Measurements from ENCODE around the gene ZBTB16. TPM values are rescaled to one million over a fixed set of nuclear protein-coding genes. Genes with fewer than 3 reads are reported as not detected.
A peak's percentile ranks its signal among the peaks of the same experiment; 100 is the strongest.
"Not testable (repeated sequence)": the region's sequence is repeated elsewhere in the genome, so short reads cannot be mapped to it uniquely, and the experiment has no call there.

Gene ZBTB16
- total RNA-seq, 4 donors from 2014 or later = 25.5 to 302 (median 151) TPM

DNA sequence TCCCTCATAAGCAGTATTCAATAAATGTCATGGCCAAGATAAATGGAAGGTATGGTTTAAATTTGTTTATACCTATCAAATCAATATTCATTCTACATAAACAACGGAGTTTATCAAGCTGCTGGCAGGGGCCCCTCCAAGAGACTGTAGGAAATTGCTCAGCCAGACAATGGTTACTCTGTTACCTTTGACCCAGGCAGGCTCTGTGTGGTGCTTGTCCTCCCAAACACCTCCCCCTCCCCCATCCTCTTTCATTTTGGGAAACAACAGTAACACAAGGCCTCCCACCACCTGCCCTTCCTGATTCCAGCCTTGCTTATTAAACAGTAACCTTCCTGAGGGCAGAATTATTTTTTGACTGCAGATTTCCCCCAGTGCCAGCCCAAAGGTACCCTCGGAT, 10.5 kb upstream of the ZBTB16 start:
- Histone ChIP-seq H3K27ac (no peak overlapping the region), H3K4me1 (no peaks in the 10 kb centered on the region), H3K9me3 (no peaks in the 10 kb centered on the region), H3K4me3 (no peak overlapping the region), H3K27me3 (no peaks in the 10 kb centered on the region), H3K36me3 (no peaks in the 10 kb centered on the region)
- no peak for DNase-seq
- intact Hi-C loops (cut with DNase I; ENCODE audit: low total_unique reads) = loop anchor here (10.0 kb wide), 1 partner anchor 126 kb away; no protein-coding TSS in a partner anchor
- no peak for TF ChIP-seq POLR2A (IDR thresholded peaks at IDR 0.05)
- TF ChIP-seq, protein P1, sequence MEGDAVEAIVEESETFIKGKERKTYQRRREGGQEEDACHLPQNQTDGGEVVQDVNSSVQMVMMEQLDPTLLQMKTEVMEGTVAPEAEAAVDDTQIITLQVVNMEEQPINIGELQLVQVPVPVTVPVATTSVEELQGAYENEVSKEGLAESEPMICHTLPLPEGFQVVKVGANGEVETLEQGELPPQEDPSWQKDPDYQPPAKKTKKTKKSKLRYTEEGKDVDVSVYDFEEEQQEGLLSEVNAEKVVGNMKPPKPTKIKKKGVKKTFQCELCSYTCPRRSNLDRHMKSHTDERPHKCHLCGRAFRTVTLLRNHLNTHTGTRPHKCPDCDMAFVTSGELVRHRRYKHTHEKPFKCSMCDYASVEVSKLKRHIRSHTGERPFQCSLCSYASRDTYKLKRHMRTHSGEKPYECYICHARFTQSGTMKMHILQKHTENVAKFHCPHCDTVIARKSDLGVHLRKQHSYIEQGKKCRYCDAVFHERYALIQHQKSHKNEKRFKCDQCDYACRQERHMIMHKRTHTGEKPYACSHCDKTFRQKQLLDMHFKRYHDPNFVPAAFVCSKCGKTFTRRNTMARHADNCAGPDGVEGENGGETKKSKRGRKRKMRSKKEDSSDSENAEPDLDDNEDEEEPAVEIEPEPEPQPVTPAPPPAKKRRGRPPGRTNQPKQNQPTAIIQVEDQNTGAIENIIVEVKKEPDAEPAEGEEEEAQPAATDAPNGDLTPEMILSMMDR (IDR thresholded peaks at IDR 0.05) = no peak

DNA sequence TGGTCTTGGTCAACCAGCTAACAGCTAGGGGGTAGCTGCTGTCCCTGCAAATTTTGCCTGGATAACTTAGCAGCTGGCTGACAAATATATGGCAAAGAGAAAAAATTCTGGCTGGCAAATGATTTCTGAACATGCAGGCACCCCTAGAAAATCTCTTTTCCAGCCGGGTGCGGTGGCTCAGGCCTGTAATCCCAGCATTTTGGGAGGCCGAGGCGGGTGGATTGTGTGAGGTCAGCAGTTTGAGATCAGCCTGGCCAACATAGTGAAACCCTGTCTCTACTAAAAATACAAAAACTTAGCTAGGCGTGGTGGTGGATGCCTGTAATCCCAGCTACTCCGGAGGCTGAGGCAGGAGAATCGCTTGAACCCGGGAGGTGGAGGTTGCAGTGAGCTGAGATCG, 9.7 kb upstream of the ZBTB16 start:
- peak overlapping the region; percentile 1 to 39 for H3K27ac ChIP-seq
- not testable (repeated sequence) for DNase-seq, H3K36me3 ChIP-seq, H3K9me3 ChIP-seq, H3K4me3 ChIP-seq, H3K4me1 ChIP-seq, H3K27me3 ChIP-seq
- intact Hi-C loops (cut with DNase I; ENCODE audit: low total_unique reads) = loop anchor here (10.0 kb wide), 1 partner anchor 125 kb away; no protein-coding TSS in a partner anchor

DNA sequence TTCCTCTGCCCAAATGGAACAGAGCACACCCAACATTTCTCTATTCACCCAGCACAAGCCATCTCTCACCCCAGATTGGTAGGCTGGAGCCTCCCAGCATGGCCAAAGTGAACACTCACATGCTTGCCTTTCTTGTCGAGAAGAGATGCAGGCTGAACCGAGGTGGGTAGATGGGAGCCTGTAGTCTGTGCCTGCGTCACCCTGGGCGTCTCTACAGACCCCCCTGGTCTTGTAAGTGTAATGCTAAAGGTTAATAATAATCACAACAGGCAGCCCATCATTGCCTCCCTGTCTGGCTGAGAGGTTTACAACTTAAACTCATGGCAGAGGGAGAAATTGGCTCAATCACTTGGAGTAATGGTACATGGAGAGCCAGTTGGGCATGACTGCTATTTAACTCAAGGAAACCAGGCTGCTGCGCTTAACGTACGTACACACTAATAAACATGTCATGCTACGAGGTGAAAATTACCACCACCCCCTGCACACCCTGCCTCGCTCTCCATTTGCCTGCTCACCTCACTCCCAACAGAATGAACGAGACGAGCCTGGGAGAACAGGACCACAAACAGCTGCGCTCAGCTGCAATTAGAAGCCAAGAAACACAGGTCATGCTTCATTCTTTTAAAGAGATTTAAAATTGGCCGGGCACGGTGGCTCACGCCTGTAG, 9.1 kb upstream of the ZBTB16 start:
- TF ChIP-seq, protein P1 (IDR thresholded peaks at IDR 0.05) = no peak
- no peak for TF ChIP-seq POLR2A (IDR thresholded peaks at IDR 0.05)
- Histone ChIP-seq H3K27ac (peak overlapping the region; percentile 1 to 46), H3K9me3 (no peaks in the 10 kb centered on the region), H3K4me3 (no peak overlapping the region), H3K27me3 (no peaks in the 10 kb centered on the region), H3K36me3 (no peaks in the 10 kb centered on the region), H3K4me1 (no peaks in the 10 kb centered on the region)
- DNase-seq = peak in 1 of 2 donors; percentile 75
- intact Hi-C loops (cut with DNase I; ENCODE audit: low total_unique reads) = no loop called here

DNA sequence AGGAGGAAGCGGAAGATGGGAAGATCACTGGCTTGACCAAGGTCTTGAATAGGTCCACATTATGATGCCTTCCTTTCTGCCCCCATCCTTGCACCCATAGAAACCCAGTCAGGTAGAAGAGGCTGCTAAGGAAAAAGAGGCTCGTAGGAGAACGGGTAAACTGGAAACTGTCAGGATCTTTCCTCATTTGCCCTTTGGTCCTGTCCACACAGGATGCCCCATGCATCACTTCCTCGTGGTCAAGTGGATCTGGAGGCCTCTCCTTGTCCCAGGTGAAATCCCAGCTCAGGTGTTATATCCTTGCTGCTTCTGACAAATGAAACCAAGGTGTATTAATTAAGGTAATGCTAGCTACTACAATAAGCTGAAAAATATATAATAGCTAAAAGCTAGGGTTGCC, 8.0 kb upstream of the ZBTB16 start:
- TF ChIP-seq, protein P1 (IDR thresholded peaks at IDR 0.05) = no peak
- no peak for TF ChIP-seq POLR2A (IDR thresholded peaks at IDR 0.05)
- intact Hi-C loops (cut with DNase I; ENCODE audit: low total_unique reads) = no loop called here
- Histone ChIP-seq H3K9me3 (no peaks in the 10 kb centered on the region), H3K4me3 (no peak overlapping the region), H3K27me3 (no peaks in the 10 kb centered on the region), H3K36me3 (no peaks in the 10 kb centered on the region), H3K4me1 (no peaks in the 10 kb centered on the region), H3K27ac (no peak overlapping the region)
- DNase-seq = no peak

DNA sequence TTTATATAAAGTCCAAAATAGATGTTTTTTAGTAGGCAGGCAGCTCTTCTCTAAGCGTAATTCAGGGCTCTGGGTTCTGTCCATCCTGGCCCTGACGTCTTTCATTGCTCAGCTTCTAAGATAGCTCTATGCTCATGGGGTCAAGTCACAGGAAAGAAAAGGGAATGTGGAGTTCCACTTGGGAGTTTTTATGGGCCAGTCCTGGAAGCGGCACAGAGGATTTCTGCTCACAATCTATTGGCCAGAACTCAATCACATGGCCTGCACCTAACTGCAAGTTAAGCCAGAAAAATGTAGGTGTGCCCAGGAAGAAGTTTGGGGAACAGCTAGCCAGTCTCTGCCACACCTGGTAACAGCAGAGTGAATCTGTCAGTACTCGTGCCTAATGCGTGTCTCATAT, 7.4 kb upstream of the ZBTB16 start:
- no peak overlapping the region for H3K27ac ChIP-seq
- peaks cover 0 to 2% of the 10 kb centered on the region in 2 donors for H3K4me1 ChIP-seq
- no peak for DNase-seq
- no peaks in the 10 kb centered on the region for H3K9me3 ChIP-seq
- intact Hi-C loops (cut with DNase I; ENCODE audit: low total_unique reads) = no loop called here
- TF ChIP-seq, protein P1 (IDR thresholded peaks at IDR 0.05) = no peak
- no peak for TF ChIP-seq POLR2A (IDR thresholded peaks at IDR 0.05)
- no peaks in the 10 kb centered on the region for H3K36me3 ChIP-seq
- H3K4me3 ChIP-seq = no peak overlapping the region
- H3K27me3 ChIP-seq = no peaks in the 10 kb centered on the region

Measured in uterus (tissue), 4 donors.